Spleen (tissue), 11 donors: ENCODE measurements around the gene GFAP. TPM values are rescaled to one million over a fixed set of nuclear protein-coding genes. Genes with fewer than 3 reads are reported as not detected.
A peak's percentile ranks its signal among the peaks of the same experiment; 100 is the strongest.

ENCODE experiments used
- DNase-seq: peaks from one replicate; pipeline ENCODE4 v3.0.0-alpha.2; 2020
- H3K27ac ChIP-seq, 8 donors: fragments of 200-600 bp; sonication (generic) in 7 of 8; 1 replicate in 4 of 8; 2 replicates in 4 of 8; pipeline versions ENCODE4 v1.5.0 to v1.8.0; 2016 to 2021; ENCODE audit warnings: inconsistent platforms in 4 of 8, mild to moderate bottlenecking in 4 of 8, moderate library complexity in 1 of 8
- H3K27me3 ChIP-seq, 7 donors: fragments of 200-600 bp; sonication (generic) in 6 of 7; replicated peaks in 1 of 7; 1 replicate in 4 of 7; 2 replicates in 3 of 7; pipeline versions ENCODE4 v1.5.0 to v1.8.0; 2016 to 2021; ENCODE audit warnings: inconsistent platforms in 3 of 7, mild to moderate bottlenecking in 1 of 7
- H3K36me3 ChIP-seq, 6 donors: fragments of 200-600 bp; sonication (generic) in 5 of 6; 1 replicate in 4 of 6; 2 replicates in 2 of 6; pipeline versions ENCODE4 v1.5.0 to v1.8.0; 2016 to 2021; ENCODE audit warnings: inconsistent platforms in 2 of 6
- H3K4me1 ChIP-seq, 6 donors: fragments of 200-600 bp; sonication (generic) in 5 of 6; 1 replicate in 3 of 6; 2 replicates in 3 of 6; pipeline versions ENCODE4 v1.5.0 to v1.8.0; 2016 to 2021; ENCODE audit warnings: inconsistent platforms in 3 of 6
- H3K4me3 ChIP-seq, 8 donors: fragments of 200-600 bp; sonication (generic) in 7 of 8; 1 replicate in 4 of 8; 2 replicates in 4 of 8; pipeline versions ENCODE4 v1.5.0 to v1.8.0; 2016 to 2021; ENCODE audit warnings: inconsistent platforms in 4 of 8, mild to moderate bottlenecking in 4 of 8, moderate library complexity in 2 of 8
- H3K9me3 ChIP-seq, 8 donors: fragments of 200-600 bp; sonication (generic) in 7 of 8; 1 replicate in 4 of 8; 2 replicates in 4 of 8; pipeline versions ENCODE4 v1.5.0 to v1.8.0; 2016 to 2021; ENCODE audit warnings: inconsistent platforms in 4 of 8
- POLR2A ChIP-seq, 3 donors: fragments of 450-650 bp; IDR thresholded peaks; one replicate each; pipeline ENCODE4 v1.5.1; 2017; ENCODE audit warnings: antibody characterized with exemption in 3 of 3, mild to moderate bottlenecking in 1 of 3
- POLR2AphosphoS5 ChIP-seq, 3 donors: sonication (generic); formaldehyde crosslinking; IDR thresholded peaks; one replicate each; pipeline ENCODE4 v1.5.1; 2017; ENCODE audit warnings: antibody characterized with exemption in 3 of 3
- WGBS, 5 donors: extraction: QIAGEN DNeasy Blood & Tissue Kit in 3 of 5; methylation state at CpG; one replicate each; pipeline versions ENCODE4 v1.1.5 to v1.1.7; 2013 to 2018; 5-methylcytosine and 5-hydroxymethylcytosine counted together
- intact Hi-C: fragments of 100-400 bp; cut with DNase I; formaldehyde crosslinking; loops from one replicate; pipeline ENCODE4 v1.15.0; 2023; ENCODE audit warnings: low total_unique reads
- polyA plus RNA-seq, 3 donors: library from polyadenylated mRNA; stranded (reverse); fragments of 200-250 nt; gene quantifications; one replicate each; pipeline ENCODE4 v1.2.1, GENCODE V29; 2013
- total RNA-seq, 7 donors: library from RNA; depleted of rRNA in 3 of 7; stranded (reverse); fragments of >200 nt in 3 of 7; fragmentation: NEBNext Ultra II Directional in 4 of 7; extraction: Animal tissue kit (Norgen Biotek cat#: 25700) in 4 of 7; gene quantifications; one replicate each; pipeline versions ENCODE4 v1.1.0 to v1.2.1, GENCODE V29; 2016 to 2021
- TF ChIP-seq, protein P1 (sequence below), 11 experiments: fragments of 200-600 bp in 7 of 11; fragments of 450-650 bp in 4 of 11; sonication (generic) in 4 of 11; IDR thresholded peaks in 8 of 11; conservative IDR thresholded peaks in 3 of 11; 1 replicate in 7 of 11; 2 replicates in 4 of 11; pipeline versions ENCODE4 v1.4.0 to v1.8.0; 2016 to 2021; ENCODE audit warnings: antibody characterized with exemption in 11 of 11, inconsistent platforms in 4 of 11, mild to moderate bottlenecking in 1 of 11
- donor health status: healthy with polysubstance abuse.
- donor health status: DM: no; HTN: no; CAD: no; lungs with moderate emphysema.
- donor health status: DM: no; HTN: no; CAD: no.
- donor health status: Bipolar disorder and iron deficiency.
- donor health status: healthy.
- donor health status: DM: no; HTN: no; CAD: no.
- donor health status: DM: yes; HTN: yes; CAD: no.

Gene GFAP
- total and polyA plus RNA-seq, 10 donors, result 0.32 to 1.7 (median 0.54) TPM; not detected in 5

DNA sequence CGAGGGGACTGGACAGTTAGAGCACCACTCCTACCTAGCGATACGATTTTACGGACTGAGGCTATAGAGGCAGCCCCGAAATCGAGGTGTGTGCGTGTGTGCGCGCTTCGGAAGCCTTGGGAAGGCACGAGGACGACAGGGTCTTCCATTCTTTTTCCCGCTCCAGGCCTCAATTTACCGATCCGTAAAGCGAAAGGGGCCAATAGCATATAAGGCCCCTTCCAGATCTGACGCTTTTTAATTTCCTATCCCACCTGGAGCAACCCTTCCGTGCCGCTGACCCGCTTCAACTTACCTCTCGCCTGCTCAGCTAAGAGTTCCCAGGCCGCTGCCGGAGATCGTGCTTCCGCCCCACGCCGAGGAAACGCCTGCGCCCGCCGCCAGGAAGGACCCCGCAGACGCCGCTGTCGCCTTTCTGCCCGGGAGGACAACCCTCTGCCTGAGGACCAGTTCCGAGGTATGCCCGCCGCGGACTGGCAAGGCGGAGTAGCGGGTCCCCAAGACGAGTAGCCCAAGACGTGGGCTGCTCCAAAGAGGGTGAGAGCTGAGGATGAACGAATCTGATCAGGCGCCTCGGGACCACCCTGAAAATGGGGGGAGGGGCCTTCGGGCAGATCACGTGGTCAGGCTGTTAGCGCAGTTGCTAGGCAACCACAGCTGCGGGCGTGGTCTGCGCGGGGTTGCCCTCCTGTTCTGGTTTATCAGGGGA is 16.1 kb downstream of the GFAP start, which contains the start of gene EFTUD2:
Gene EFTUD2 (minus strand): TSS at position 372 of the 709 bp plus-strand sequence. CDS start 4,924 bp downstream, outside the sequence.
- Histone ChIP-seq H3K4me1 (peaks cover 29 to 87% (median 50%) of the 10 kb centered on the region in 6 donors), H3K36me3 (peaks cover 0 to 27% (median 7%) of the 10 kb centered on the region in 6 donors), H3K27ac (peak within 1 kb of the TSS; percentile 92 to 98 (median 97)), H3K9me3 (no peaks in the 10 kb centered on the region), H3K4me3 (peak within 1 kb of the TSS; percentile 66 to 93 (median 80)), H3K27me3 (no peaks in the 10 kb centered on the region)
- DNase-seq, result peak; percentile 98
- TF ChIP-seq, protein P1, sequence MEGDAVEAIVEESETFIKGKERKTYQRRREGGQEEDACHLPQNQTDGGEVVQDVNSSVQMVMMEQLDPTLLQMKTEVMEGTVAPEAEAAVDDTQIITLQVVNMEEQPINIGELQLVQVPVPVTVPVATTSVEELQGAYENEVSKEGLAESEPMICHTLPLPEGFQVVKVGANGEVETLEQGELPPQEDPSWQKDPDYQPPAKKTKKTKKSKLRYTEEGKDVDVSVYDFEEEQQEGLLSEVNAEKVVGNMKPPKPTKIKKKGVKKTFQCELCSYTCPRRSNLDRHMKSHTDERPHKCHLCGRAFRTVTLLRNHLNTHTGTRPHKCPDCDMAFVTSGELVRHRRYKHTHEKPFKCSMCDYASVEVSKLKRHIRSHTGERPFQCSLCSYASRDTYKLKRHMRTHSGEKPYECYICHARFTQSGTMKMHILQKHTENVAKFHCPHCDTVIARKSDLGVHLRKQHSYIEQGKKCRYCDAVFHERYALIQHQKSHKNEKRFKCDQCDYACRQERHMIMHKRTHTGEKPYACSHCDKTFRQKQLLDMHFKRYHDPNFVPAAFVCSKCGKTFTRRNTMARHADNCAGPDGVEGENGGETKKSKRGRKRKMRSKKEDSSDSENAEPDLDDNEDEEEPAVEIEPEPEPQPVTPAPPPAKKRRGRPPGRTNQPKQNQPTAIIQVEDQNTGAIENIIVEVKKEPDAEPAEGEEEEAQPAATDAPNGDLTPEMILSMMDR (IDR thresholded peaks at IDR 0.05 in 8 of 11, conservative IDR thresholded peaks at IDR 0.05 in 3 of 11), result peak in 7 of 11 experiments; percentile 11 to 47 (median 19)
- peak; percentile 91 to 96 (median 91) for TF ChIP-seq POLR2AphosphoS5 (IDR thresholded peaks at IDR 0.05)
- peak in 1 of 3 donors; percentile 89 for TF ChIP-seq POLR2A (IDR thresholded peaks at IDR 0.05)
- 0 to 1% (median 0%) methylated on average over 32 to 54 of the region's 54 CpGs for WGBS, 5 donors
- intact Hi-C loops, result no loop called here

DNA sequence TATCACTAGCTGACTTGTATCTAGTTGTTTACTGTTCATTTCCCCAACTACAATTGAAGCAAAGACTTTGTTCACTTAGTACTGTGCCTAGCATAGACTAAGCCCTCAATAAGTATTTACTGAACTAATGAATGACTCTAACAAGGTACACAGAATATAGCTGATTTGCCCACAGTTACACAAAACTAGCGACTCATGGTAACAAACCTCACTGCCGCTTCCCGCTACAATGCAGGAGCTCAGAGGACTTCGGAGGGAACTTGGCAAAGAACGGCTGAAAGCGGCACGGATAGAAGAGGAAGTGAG is 16.6 kb downstream of the GFAP start:
- WGBS, 5 donors, result 0 to 2% (median 0%) methylated on average over 7 of the region's 7 CpGs
- intact Hi-C loops, result no loop called here
- DNase-seq, result no peak

DNA sequence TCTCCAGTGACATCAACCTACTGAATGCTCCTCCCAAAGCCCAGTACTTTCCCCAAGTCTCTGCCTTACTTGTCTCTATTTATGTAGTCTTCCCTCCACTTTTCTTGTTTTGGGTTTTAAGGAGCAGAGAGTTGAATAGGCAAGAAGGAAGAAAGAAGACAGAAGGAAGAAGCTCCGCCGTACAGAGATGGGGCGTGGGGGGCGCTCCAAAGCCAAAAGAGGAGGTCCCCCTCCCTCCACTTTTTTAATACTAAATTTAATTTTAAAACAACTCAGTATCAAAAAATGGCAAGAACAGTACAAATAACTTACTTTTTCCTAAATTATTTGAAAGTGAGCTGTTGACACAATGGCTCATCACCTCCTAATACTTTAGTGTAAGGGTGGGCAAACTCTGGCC is 20.7 kb downstream of the GFAP start:
- TF ChIP-seq, protein P1 (IDR thresholded peaks at IDR 0.05 in 8 of 11, conservative IDR thresholded peaks at IDR 0.05 in 3 of 11), result no peak
- no peak for TF ChIP-seq POLR2AphosphoS5 (IDR thresholded peaks at IDR 0.05)
- no peak for TF ChIP-seq POLR2A (IDR thresholded peaks at IDR 0.05)
- peaks cover 0 to 71% (median 34%) of the 10 kb centered on the region in 6 donors for H3K36me3 ChIP-seq
- H3K27ac ChIP-seq, result no peak overlapping the region
- H3K4me1 ChIP-seq, result peaks cover 19 to 73% (median 38%) of the 10 kb centered on the region in 6 donors
- no peak for DNase-seq
- no peaks in the 10 kb centered on the region for H3K27me3 ChIP-seq
- intact Hi-C loops, result no loop called here
- 94 to 100% (median 95%) methylated on average over 4 of the region's 4 CpGs for WGBS, 5 donors
- H3K4me3 ChIP-seq, result no peak overlapping the region
- no peaks in the 10 kb centered on the region for H3K9me3 ChIP-seq

More for the DNA sequence above, 16.6 kb downstream of the GFAP start:
- no peaks in the 10 kb centered on the region for H3K27me3 ChIP-seq
- no peaks in the 10 kb centered on the region for H3K9me3 ChIP-seq
- peak overlapping the region; percentile 92 to 98 (median 97) for H3K27ac ChIP-seq
- TF ChIP-seq POLR2A (IDR thresholded peaks at IDR 0.05), result no peak
- peaks cover 0 to 32% (median 12%) of the 10 kb centered on the region in 6 donors for H3K36me3 ChIP-seq
- H3K4me3 ChIP-seq, result peak overlapping the region; percentile 66 to 93 (median 80)
- peaks cover 29 to 84% (median 50%) of the 10 kb centered on the region in 6 donors for H3K4me1 ChIP-seq

DNA sequence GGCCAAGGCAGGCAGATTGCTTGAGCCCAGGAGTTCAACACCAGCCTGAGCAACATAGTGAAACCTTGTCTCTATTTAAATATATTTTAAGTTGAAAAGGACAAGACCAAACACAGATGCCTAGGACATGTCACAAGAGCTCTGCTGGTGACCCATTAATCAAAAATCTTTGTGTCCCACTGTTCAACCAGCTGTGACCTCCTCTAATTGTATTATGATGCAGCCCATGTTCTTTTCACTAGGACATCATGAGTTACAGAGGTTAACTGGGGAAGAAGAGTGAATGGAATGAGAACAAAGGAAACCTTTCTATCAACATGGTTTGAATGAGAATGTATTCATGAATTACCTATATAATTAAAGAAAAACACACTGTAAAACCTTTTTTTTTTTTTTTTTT is 23.1 kb downstream of the GFAP start:
- H3K27me3 ChIP-seq, result no peaks in the 10 kb centered on the region
- intact Hi-C loops, result no loop called here
- H3K27ac ChIP-seq, result no peak overlapping the region
- H3K36me3 ChIP-seq, result peaks cover 0 to 81% (median 34%) of the 10 kb centered on the region in 6 donors
- peaks cover 27 to 79% (median 44%) of the 10 kb centered on the region in 6 donors for H3K4me1 ChIP-seq
- H3K9me3 ChIP-seq, result no peaks in the 10 kb centered on the region
- no peak overlapping the region for H3K4me3 ChIP-seq
- TF ChIP-seq POLR2A (IDR thresholded peaks at IDR 0.05) (no peak), POLR2AphosphoS5 (IDR thresholded peaks at IDR 0.05) (no peak)
- TF ChIP-seq, protein P1 (IDR thresholded peaks at IDR 0.05 in 8 of 11, conservative IDR thresholded peaks at IDR 0.05 in 3 of 11), result no peak
- DNase-seq, result no peak
